Endodermal cell (in vitro differentiated cells): ENCODE results near the gene CLINT1. TPM values are rescaled to one million over a fixed set of nuclear protein-coding genes. Genes with fewer than 3 reads are reported as not detected.

Experiments used
- DNase-seq: peaks from one replicate; pipeline ENCODE4 v3.0.0-alpha.2; 2017
- H3K27ac ChIP-seq: 2 replicates; pipeline ENCODE4 v1.5.1; 2013; ENCODE audit warnings: mild to moderate bottlenecking, low read depth, low read length, moderate library complexity
- H3K27me3 ChIP-seq: 2 replicates; pipeline ENCODE4 v1.6.1; 2013; ENCODE audit warnings: mild to moderate bottlenecking, low read length, moderate library complexity; ENCODE audit not compliant: insufficient read depth, control insufficient read depth, poor library complexity, severe bottlenecking
- H3K36me3 ChIP-seq: 2 replicates; pipeline ENCODE4 v1.7.0; 2013; ENCODE audit warnings: mild to moderate bottlenecking, low read length, moderate library complexity; ENCODE audit not compliant: control insufficient read depth, insufficient read depth
- H3K4me1 ChIP-seq: one replicate; pipeline ENCODE4 v1.7.0; 2013; ENCODE audit warnings: low read length; ENCODE audit not compliant: control insufficient read depth, insufficient read depth
- H3K4me3 ChIP-seq: 2 replicates; pipeline ENCODE4 v1.5.1; 2013; ENCODE audit warnings: mild to moderate bottlenecking, low read length, moderate library complexity
- H3K9ac ChIP-seq: 2 replicates; pipeline ENCODE4 v1.6.1; 2013; ENCODE audit warnings: mild to moderate bottlenecking, low read length, moderate library complexity; ENCODE audit not compliant: poor library complexity, severe bottlenecking; ENCODE audit errors: extremely low read depth
- H3K9me3 ChIP-seq: 2 replicates; pipeline ENCODE4 v1.6.1; 2013; ENCODE audit warnings: mild to moderate bottlenecking, low read length, moderate library complexity; ENCODE audit not compliant: control insufficient read depth
- H3K27ac Mint-ChIP-seq: 2 replicates; pipeline ENCODE4 v1.8.0; 2020; ENCODE audit warnings: mixed read lengths
- H3K27me3 Mint-ChIP-seq: 2 replicates; pipeline ENCODE4 v1.8.0; 2021; ENCODE audit warnings: mild to moderate bottlenecking, mixed read lengths; ENCODE audit not compliant: insufficient read depth
- H3K36me3 Mint-ChIP-seq: 2 replicates; pipeline ENCODE4 v1.8.0; 2020; ENCODE audit warnings: low read depth, mixed read lengths
- H3K4me1 Mint-ChIP-seq: 2 replicates; pipeline ENCODE4 v1.8.0; 2020; ENCODE audit warnings: mixed read lengths
- H3K4me3 Mint-ChIP-seq: 2 replicates; pipeline ENCODE4 v1.8.0; 2020; ENCODE audit warnings: mild to moderate bottlenecking, moderate library complexity, mixed read lengths
- H3K9me3 Mint-ChIP-seq: 2 replicates; pipeline ENCODE4 v1.8.0; 2020; ENCODE audit warnings: mild to moderate bottlenecking, mixed read lengths
- WGBS, 2 experiments: methylation state at CpG; one replicate each; pipeline versions ENCODE4 v1.1.5 to v1.1.7; 2013; ENCODE audit warnings: missing lambda C conversion rate in 2 of 2, mixed read lengths in 1 of 2; ENCODE audit not compliant: insufficient coverage in 1 of 2, insufficient read length in 1 of 2; 5-methylcytosine and 5-hydroxymethylcytosine counted together
- total RNA-seq, 2 donors: library from RNA; stranded (reverse); fragmentation: NEBNext Ultra II Directional in 1 of 2; extraction: Animal tissue kit (Norgen Biotek cat#: 25700) in 1 of 2; gene quantifications; 2 replicates in 1 of 2; 3 replicates in 1 of 2; pipeline ENCODE4 v1.2.1, GENCODE V29; 2021
- TF ChIP-seq, protein P1 (sequence below): fragments of 200-600 bp; sonication (generic); conservative IDR thresholded peaks from 2 replicates; pipeline ENCODE4 v1.5.0; 2021; ENCODE audit warnings: antibody characterized with exemption, mild to moderate bottlenecking

CLINT1 gene
- total RNA-seq, 2 donors from 2014 or later = 91.6 to 92.7 TPM

DNA sequence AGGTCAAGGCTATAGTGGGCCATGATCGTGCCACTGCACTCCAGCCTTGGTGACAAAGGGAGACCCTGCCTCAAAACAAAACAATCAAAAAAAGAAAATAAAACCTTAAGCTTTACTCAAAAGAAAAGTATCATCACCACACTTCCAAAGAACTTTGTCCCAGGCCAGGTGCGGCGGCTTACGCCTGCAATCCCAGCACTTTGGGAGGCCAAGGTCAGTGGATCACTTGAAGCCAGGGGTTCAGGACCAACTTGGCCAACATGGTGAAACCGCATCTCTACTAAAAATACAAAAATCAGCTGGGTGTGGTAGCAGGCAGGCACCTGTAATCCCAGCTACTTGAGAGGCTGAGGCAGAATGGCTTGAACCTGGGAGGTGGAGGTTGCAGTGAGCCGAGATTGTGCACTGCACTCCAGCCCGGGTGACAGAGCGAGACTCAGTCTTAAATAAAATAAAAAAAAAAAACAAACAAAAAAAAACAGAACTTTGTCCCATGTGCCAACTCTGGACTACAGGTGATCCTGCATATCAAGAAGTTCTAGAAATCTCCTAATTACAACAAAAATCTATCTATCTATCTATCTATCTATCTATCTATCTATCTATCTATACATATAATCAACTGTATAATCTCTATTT lies 19.7 kb downstream of the CLINT1 start:
- Histone ChIP-seq H3K36me3 (peaks cover 18% of the 10 kb centered on the region), H3K27ac (no peak overlapping the region), H3K9me3 (no peaks in the 10 kb centered on the region), H3K4me3 (no peak overlapping the region), H3K9ac (no peak overlapping the region), H3K4me1 (no peaks in the 10 kb centered on the region), H3K27me3 (no peaks in the 10 kb centered on the region)
- WGBS, 2 experiments = 73 to 77% methylated on average over 8 of the region's 8 CpGs
- no peak overlapping the region for H3K4me3 Mint-ChIP-seq
- peaks cover 8% of the 10 kb centered on the region for H3K36me3 Mint-ChIP-seq
- peaks cover 8% of the 10 kb centered on the region for H3K4me1 Mint-ChIP-seq
- TF ChIP-seq, protein P1, sequence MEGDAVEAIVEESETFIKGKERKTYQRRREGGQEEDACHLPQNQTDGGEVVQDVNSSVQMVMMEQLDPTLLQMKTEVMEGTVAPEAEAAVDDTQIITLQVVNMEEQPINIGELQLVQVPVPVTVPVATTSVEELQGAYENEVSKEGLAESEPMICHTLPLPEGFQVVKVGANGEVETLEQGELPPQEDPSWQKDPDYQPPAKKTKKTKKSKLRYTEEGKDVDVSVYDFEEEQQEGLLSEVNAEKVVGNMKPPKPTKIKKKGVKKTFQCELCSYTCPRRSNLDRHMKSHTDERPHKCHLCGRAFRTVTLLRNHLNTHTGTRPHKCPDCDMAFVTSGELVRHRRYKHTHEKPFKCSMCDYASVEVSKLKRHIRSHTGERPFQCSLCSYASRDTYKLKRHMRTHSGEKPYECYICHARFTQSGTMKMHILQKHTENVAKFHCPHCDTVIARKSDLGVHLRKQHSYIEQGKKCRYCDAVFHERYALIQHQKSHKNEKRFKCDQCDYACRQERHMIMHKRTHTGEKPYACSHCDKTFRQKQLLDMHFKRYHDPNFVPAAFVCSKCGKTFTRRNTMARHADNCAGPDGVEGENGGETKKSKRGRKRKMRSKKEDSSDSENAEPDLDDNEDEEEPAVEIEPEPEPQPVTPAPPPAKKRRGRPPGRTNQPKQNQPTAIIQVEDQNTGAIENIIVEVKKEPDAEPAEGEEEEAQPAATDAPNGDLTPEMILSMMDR = no peak
- no peak for DNase-seq
- H3K9me3 Mint-ChIP-seq = no peaks in the 10 kb centered on the region
- H3K27me3 Mint-ChIP-seq = no peaks in the 10 kb centered on the region
- H3K27ac Mint-ChIP-seq = no peak overlapping the region

DNA sequence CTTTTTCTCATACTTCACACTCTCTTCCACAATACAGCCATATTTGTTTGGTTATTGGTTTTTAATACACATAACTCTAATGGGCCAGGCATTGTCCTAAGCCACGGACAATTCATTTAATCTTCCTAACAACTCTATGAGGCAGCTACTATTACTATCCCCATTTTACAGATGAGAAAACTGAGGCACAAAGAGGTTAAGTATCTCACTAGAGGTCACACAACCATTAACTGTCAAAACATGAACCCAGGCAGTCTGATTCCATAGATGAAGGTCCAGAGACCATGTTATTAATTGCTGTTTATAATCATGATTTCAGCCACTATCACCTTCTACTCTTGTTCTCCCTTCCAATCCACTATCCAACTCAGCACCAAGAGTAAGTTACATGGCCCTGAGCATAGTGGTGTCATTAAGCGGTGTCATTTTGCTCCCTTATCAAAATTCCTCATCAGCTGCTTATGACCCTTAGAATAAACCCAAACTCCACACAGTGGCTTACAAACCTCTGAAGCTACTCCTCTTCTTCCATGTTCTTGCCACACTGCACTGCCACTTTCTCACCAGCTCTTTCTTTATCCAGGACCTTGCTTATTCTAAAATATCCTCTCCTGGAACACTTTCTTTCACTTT lies 22.7 kb downstream of the CLINT1 start:
- no peaks in the 10 kb centered on the region for H3K9me3 Mint-ChIP-seq
- no peak overlapping the region for H3K9ac ChIP-seq
- H3K27me3 Mint-ChIP-seq = no peaks in the 10 kb centered on the region
- H3K4me1 ChIP-seq = no peaks in the 10 kb centered on the region
- H3K4me1 Mint-ChIP-seq = peaks cover 11% of the 10 kb centered on the region
- no peak overlapping the region for H3K27ac ChIP-seq
- H3K27me3 ChIP-seq = no peaks in the 10 kb centered on the region
- no peak overlapping the region for H3K4me3 ChIP-seq
- H3K4me3 Mint-ChIP-seq = no peak overlapping the region
- whole genome bisulfite sequencing, 2 experiments = 95 to 100% methylated on average over 1 to 2 of the region's 2 CpGs
- H3K9me3 ChIP-seq = no peaks in the 10 kb centered on the region
- peaks cover 6% of the 10 kb centered on the region for H3K36me3 Mint-ChIP-seq
- no peak for DNase-seq
- peaks cover 5% of the 10 kb centered on the region for H3K36me3 ChIP-seq
- H3K27ac Mint-ChIP-seq = peak overlapping the region; percentile 2
- TF ChIP-seq, protein P1 = no peak

DNA sequence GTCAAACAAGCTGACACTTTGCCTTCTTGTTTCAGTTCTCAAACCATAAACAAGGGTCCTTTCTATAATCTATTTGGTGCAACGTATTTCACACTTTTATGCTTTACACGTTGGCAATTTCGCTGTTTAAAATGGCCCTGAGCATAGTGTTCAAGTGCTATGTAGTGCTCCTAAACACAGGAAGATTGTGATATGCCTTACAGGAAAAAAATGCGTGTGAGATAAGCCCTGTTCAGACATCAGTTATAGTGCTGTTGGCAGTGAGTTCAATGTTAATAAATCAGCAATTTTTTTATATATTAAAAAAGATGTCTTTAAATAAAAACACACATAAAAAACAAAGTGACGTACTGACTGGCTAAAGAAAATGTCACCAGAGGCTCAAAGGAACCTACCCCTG lies 23.9 kb downstream of the CLINT1 start:
- Mint-ChIP-seq H3K27me3 (no peaks in the 10 kb centered on the region), H3K4me3 (no peak overlapping the region), H3K4me1 (peaks cover 11% of the 10 kb centered on the region), H3K27ac (no peak overlapping the region), H3K9me3 (no peaks in the 10 kb centered on the region), H3K36me3 (peaks cover 6% of the 10 kb centered on the region)
- no peak overlapping the region for H3K9ac ChIP-seq
- TF ChIP-seq, protein P1 = no peak
- H3K4me3 ChIP-seq = no peak overlapping the region
- no peaks in the 10 kb centered on the region for H3K4me1 ChIP-seq
- DNase-seq = no peak
- peaks cover 5% of the 10 kb centered on the region for H3K36me3 ChIP-seq
- H3K27ac ChIP-seq = no peak overlapping the region
- WGBS, 2 experiments = 90 to 93% methylated on average over 4 to 5 of the region's 5 CpGs
- no peaks in the 10 kb centered on the region for H3K9me3 ChIP-seq
- H3K27me3 ChIP-seq = no peaks in the 10 kb centered on the region
